Left renal pelvis (tissue), 4 donors: ENCODE data around the gene BTBD19. TPM values are rescaled to one million over a fixed set of nuclear protein-coding genes. Genes with fewer than 3 reads are reported as not detected.
"Not testable (repeated sequence)": the region's sequence is repeated elsewhere in the genome, so short reads cannot be mapped to it uniquely, and the experiment has no call there.

ENCODE experiments used
- DNase-seq, 4 donors: peaks; one replicate each; pipeline ENCODE4 v3.0.0-alpha.2; 2013; ENCODE audit warnings: low read depth in 4 of 4, low spot score in 3 of 4
- polyA plus RNA-seq, 4 donors: library from polyadenylated mRNA; unstranded; fragments of 120-200 nt; gene quantifications; one replicate each; pipeline ENCODE4 v1.2.1, GENCODE V29; 2013; ENCODE audit not compliant: insufficient read length in 4 of 4

The BTBD19 gene, protein sequence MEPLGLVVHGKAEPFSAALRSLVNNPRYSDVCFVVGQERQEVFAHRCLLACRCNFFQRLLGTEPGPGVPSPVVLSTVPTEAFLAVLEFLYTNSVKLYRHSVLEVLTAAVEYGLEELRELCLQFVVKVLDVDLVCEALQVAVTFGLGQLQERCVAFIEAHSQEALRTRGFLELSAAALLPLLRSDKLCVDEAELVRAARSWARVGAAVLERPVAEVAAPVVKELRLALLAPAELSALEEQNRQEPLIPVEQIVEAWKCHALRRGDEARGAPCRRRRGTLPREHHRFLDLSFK
- 10 to 100 TPM in 3 of 4 donors, 1 to 10 TPM in 1; 9.5 to 19.3 (median 12.7) TPM for polyA plus RNA-seq

DNA sequence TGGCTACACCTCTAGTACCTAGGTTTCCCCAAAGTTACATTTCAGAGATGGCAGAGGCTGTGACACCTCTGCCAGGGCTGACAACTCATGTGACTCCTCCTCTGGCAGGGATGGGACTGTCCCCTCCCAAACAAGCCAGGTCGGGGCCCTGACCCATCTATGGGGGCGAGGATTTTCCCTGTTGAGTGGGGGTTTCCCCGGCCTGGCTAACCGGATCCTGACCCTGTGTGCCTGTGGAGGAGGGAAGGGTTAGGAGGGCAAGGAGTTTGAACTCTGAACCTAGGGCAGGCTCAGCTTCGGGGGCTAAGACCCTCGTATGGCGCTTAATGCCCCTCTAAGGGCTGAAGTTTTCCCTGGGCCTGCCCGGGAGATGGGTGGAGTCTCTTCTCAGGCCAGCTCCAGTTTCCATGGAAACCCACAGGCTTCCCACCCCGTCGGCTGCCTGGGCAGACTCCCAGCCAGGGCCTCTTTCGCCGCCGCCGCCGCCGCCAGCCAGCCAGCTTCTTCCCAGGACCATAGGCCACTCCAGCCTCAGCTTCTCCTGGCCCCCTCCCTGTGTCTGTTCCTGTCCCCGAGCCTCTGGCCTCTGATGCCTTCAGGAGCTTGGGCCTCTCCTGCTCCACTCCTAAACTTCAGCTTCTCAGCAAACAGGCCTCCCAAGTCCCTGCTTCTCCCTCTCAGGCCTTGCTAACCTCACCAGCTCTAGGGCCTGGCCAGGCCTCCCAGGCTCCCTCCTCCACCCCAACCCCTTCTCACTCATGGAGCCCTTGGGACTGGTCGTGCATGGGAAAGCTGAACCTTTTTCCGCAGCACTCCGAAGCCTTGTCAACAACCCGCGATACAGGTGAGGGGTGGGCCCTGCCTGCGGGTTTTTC lies at the start of gene BTBD19:
Gene BTBD19 (plus strand): TSS at position 461 of the 875 bp plus-strand sequence. CDS start 298 bp downstream, at position 759.
- peak in 3 of 4 donors; percentile 78 for DNase-seq

DNA sequence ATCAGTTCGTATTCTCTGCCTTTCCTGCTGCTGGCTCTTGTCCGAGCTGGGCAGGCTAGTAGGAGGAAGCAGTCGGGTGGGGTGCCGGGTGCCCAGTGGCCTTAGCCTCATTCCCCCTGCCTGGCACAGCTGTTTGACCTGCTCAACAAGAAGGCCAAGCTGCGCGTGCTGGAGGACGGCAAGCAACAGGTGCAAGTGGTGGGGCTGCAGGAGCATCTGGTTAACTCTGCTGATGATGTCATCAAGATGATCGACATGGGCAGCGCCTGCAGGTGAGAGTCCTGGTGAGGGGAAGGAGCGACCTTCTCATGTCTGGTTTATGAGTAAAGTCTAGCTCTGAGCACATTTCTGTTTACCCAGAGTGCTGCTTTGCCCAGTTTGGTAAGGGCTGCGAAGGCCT lies 49.2 kb upstream of the BTBD19 start:
- DNase-seq = no peak

DNA sequence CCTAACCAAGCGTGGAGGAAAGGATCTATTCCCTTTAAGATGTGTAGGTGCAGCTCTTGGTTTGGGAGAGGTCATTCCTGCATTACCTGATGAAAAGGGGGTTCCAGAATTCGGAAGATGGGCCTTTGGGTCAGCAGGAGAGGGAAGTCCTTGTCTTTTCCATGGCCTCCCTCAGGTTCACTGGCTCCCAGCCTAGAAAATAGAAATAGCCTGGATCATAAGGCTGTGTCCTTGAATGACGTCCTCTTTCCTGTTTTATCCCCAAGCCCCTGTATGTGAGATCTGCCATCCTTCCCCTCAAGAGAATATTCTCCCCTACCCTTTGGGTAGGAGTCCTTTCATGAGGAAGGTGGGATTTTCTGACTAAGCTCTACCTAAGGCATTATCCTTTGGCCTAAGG lies 47.4 kb upstream of the BTBD19 start:
- no peak for DNase-seq

DNA sequence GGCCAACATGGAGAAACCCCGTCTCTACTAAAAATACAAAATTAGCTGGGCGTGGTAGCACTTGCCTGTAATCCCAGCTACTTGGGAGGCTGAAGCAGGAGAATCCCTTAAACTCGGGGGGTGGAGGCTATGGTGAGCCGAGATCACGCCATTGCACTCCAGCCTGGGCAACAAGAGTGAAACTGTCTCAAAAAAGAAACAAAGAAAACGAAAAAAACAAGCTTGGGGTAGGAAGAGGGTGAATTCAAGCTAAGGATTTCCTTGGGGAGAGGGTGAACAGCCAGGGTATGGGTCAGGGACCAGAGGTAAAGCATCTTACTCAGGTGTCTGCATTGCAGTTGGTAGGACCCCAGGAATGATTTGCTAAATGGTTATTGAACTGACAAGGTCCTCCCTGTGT lies 41.9 kb upstream of the BTBD19 start:
- DNase-seq = not testable (repeated sequence)

DNA sequence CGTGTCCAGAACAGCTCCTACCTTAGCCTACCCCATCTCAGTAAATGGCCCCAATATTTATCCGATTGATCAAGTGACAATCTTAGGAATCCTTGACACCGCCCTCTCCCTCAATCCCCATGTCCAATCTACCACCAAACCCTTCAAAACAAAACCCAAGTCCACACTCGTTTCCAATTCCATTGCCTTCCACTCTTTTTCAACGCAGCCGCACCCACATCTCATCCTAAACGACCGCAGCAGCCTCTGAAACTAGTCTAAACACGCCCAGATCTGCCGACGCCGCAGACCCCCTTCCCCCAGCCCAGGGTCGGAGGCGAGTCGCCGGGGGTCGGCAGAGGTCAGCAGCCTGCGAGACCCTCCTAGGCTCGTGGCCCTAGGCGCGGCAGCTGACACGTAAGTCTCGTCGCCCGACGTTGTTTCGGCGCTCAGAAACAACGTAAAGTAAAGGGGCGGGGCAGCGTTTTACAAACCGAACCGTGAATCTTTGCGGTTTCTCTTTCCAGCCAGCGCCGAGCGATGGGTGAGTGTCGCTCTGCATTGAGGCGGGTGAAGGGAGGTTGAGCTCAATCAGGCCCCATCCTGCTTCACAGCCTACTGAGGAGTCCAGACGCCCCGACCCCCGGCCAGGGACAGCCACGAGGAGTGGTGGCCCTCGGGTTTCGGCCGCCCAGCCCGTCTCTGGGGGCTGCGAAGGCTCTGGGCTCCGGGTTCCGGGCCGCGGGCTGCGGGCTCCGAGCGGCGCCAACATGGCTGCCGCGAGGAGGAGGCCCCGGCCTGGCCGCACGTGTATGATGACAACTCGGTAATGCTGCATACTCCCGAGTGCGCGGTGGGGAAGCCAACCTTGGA lies 33.0 kb upstream of the BTBD19 start, which contains the start of gene RPS8:
Gene RPS8 (plus strand): TSS at position 463 of the 852 bp plus-strand sequence. CDS start 57 bp downstream, at position 520.
- peak; percentile 90 to 93 (median 92) for DNase-seq

DNA sequence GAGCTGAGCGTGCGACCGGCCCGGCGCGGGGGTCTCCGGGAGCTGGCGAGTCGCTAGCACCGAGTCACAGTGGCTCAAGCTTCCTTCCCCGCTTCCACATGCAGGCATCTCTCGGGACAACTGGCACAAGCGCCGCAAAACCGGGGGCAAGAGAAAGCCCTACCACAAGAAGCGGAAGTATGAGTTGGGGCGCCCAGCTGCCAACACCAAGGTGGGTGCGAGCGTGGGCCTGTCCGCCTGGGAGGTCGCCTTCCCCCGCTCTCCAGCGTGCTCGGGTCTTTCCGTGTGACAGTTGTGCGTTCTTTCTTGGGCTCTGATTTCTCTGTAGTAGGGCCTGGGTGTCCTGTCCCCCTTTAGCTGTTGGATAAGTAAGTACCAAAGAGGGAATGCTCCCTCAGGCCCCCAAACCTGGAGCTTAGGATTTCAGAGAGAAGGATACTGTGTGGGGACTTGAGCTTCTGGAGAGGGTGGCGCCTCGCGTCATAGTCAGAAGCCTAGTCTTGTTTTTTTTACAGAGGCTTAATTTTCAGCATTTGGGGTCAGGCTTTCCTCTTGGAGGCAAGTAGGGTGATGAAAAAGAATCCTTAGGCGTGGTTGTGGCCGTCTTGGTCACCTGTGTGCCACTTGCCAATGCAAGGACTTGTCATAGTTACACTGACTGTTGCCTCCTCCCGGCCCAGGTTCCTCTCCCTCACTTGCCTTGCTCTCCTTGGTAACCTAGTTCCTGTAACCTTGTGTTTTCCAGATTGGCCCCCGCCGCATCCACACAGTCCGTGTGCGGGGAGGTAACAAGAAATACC lies 32.2 kb upstream of the BTBD19 start:
- no peak for DNase-seq

DNA sequence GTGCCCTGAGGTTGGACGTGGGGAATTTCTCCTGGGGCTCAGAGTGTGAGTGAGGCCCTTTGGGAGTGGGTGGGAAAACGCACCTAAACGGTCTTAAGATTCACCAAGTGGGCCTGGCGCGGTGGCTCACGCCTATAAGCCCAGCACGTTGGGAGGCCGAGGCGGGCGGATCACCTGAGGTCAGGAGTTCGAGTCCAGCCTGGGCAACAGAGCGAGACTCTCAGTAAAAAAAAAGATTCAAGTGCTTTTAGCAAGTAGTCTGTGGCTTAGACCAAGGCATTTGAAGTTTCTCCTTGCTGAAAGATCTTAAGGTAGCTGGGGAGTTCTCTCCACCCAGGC lies 31.6 kb upstream of the BTBD19 start:
- DNase-seq = no peak

DNA sequence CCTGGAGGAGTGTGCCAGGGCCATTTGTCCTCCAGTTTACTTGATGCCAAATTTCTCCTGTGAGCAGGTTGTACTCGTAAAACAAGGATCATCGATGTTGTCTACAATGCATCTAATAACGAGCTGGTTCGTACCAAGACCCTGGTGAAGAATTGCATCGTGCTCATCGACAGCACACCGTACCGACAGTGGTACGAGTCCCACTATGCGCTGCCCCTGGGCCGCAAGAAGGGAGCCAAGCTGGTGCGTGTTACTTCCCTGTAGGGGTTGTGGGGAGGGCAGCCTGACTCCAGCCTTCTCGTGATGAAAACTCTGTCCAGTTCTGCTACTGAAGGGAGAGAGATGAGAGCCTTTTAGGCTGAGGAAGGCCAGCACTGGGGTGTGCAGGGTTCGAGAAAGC lies 30.8 kb upstream of the BTBD19 start:
- DNase-seq = no peak

DNA sequence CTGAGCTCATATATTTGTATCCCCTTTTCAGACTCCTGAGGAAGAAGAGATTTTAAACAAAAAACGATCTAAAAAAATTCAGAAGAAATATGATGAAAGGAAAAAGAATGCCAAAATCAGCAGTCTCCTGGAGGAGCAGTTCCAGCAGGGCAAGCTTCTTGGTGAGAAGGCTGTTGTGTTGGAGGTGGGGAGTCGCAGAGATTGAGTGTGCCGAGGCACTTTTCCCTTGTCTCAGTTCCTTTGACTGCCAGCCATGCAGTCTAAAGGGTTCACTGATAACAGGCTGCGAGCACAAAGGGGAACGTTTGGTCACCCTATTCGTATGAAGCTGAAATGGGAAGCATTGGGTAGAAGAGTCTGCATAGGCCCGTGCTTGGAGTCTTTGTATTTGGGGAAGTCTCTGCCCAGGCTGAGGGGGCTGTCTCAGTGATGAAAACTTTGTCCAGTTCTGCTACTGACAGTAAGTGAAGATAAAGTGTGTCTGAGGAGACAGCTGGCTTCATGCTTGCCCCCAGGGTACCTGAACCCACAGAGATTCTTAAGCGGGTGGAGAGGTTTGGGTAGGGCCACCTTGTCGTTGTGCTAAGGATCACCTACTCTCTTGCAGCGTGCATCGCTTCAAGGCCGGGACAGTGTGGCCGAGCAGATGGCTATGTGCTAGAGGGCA lies 30.2 kb upstream of the BTBD19 start:
- DNase-seq = no peak

DNA sequence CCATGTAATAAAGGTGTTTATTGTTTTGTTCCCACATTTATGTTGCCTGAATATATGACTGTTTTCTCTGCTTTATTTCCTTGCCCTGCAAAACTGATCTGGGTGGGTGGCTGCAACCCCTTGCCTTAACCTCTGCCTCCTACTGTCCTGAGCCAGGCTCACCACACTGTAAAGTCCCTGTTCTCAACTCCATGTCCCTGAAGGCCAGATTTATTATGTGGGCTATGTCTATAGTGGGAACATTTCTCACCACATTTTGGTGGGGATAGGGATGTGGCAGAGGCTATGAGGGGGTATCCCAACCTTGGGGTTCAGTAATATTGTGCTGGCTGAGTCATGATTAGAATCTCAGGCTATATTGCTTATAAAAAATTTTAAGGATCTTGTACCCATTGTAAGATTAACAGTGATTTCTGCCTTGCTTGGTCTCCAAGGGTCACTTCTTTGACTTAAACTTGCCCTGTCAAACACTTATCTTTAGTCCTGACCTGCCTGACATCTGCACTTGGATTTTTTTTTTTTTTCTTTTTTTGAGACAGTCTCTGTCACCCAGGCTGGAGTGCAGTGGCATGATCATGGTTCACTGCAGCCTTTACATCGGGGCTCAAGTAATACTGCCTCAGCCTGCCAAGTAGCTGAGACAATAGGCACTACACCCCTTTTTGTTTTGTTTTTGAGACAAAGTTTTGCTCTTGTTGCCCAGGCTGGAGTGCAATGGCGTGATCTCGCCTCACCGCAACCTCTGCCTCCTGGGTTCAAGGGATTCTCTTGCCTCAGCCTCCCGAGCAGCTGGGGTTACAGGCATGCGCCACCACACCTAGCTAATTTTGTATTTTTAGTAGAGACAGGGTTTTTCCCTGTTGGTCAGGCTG lies 29.4 kb upstream of the BTBD19 start:
- no peak for DNase-seq

DNA sequence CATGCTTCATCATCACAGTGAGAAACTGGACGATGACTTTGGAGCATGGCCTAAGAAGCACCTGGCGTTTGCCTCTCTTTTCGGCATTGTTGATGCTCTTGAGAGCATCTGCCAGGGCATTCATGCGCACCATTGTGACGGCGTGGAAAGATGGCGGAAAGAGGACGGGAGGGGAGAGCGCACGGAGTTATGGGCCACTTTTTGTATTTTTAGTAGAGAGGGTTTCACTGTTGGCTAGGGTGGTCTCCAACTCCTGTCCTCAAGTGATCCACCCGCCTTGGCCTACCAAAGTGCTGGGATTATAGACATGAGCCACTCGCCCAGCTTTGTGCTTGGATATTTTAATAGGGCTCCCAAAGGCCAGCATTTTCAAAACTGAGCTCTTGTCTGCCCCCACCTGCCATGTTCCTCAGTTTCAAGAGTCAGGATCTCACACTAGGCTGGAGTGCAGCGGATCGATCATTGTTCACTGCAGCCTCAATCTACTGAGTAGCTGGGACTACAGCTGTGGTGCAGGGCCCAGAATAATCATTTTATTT lies 27.7 kb upstream of the BTBD19 start:
- DNase-seq = no peak

DNA sequence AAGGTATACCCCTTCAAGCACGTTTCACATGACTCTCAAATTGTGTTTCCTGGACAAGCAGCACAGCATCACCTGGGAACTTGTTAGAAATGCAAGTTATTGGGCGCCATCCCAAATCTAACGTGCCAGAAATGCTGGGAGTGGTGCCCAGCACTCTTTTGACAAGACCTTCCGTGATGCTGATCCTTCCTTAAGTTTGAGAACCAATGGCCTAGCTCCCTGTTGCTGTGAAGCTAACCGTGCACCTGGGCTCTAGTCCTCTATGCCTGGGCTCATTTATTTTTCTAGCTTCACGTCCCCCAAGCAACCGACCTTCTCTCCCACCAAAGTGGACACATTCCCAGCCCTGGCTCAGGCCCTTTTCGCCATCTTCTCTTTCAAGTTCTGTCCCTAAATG lies 24.6 kb upstream of the BTBD19 start:
- no peak for DNase-seq

DNA sequence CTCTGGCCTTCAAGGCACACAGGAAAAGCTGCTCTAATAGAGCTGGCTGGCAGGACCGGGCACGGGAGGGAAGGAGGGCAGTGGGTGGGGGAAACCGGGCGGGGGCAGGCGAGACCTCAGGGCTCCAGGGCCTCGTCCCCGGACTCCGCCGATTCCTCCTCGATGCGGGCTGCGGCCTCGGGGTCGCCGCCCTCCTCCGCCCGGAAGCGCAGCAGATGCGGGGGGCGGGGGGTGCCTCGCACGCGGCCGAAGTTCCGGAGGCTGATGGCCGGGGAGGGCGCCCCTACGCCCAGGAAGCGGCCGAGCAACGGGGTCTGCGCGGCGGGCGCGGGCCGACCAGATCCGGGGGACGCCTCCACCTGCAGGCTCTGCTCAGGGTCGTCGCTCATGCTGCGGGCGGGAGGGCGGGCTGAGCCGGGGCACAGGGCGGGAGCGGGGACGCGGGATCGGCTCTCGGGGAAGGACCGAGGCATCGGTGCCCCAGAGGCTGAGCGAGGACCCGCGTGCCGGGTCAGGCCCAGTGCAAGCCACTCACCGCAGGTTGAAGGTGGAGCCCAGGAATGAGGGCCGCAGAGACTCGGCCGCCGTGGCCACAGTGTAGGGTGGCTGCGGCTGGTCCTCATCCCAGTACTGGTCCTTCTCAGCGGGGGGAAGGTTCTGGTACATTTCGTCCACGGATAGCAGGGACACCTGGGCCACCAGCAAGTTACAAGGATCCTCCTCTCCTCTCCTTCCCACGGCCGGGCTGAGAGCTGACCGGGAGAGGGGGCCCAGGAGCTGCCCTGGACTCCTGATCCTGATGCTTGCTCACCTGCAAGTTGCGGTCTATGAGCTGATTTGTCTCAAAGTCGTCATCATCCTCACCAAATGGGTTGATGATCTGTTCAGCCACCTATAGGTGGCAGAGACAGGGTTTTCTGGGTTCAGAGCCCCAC lies 24.0 kb upstream of the BTBD19 start:
- no peak for DNase-seq

DNA sequence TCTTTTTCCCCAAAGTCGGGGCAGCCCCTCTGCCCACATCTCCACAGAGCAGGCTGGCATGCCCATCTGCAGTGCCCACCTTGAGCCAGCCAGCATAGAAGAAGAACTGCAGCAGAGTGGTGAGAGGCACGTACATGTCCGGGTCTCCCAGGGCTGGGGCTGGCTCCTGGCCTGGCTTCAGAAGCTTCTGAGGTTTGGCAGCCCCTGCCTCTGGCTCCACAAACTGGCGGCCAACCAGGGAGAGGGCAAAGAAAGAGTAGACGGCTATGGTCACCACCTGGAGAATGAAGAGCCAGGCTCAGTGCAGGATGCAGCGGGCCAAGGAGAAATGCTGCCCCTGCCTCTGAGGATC lies 23.3 kb upstream of the BTBD19 start:
- DNase-seq = no peak

DNA sequence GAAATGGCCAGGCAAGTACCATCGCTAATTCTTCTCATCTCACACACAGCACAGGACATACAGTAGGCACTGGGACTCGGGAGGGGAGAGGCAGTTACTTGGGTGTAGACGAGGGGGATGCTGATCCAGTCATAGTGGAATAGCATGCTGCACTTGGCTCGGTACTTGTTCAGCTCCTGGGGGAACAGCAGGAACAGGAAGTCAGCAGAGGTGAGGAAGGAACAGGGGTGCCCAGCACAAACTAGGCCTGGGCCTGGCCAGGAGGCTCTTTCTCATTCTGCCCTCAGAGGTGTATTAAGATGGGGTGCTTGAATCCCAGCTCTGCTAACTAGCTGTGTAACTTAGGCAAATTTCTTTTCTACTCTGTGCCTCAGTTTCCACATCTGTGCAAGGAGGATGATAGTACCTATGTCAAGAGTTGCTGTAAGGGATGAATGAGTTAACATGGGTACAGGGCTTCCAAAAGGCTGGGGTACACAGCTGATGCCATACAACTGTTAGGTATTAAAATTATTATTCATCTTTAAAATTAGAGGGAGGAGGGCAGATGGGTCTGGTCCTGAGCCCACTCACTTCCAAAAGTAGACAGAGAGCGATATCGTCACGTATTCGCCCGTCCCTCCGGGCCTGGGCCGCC lies 22.7 kb upstream of the BTBD19 start:
- DNase-seq = no peak

DNA sequence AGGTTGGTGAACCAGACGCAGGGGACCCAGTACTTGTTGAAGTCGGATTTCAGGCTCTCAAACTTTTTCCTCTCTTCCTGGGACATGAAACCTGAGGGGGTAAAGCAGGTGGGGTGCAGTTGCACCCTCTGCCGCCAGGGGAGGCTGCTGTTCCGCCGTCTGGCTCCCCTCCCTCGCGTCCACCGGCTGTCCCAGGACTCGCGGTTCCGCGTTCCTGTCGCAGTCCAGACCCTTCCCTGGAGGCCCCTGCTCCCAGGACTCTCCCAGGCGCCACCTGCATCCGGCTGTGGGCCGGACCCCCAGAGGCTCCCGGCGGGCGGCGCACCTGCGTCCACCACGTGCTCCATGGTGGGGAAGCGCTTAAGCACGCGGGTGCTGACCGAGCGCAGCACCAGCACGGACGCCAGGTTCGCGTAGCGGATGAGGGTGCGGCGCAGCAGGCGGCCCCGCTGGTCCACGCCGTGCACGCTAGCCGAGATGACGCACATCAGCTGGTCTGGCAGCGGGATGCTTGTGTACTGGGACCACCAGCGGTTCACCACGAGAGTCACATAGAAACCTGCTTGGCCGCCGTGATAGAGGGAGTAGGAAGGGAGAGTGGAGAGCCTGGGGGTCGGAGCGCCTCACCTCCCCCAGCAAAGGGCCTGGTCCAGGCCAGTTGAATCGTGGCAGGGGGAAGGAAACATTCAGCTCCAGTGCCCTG lies 22.0 kb upstream of the BTBD19 start:
- no peak for DNase-seq
